PC-9 (cell line): Measurements from ENCODE around the gene CPPED1.

Experiments
- EZH2 ChIP-seq: fragments of 200-600 bp; sonication (generic); IDR thresholded peaks from 2 replicates; pipeline ENCODE4 v1.8.0; 2017; ENCODE audit warnings: antibody characterized with exemption, low read depth
- TF ChIP-seq, protein P1 (sequence below): fragments of 200-600 bp; sonication (generic); conservative IDR thresholded peaks from 2 replicates; pipeline ENCODE4 v1.6.1; 2017; ENCODE audit warnings: mixed run types, antibody characterized with exemption, mild to moderate bottlenecking, moderate library complexity

DNA sequence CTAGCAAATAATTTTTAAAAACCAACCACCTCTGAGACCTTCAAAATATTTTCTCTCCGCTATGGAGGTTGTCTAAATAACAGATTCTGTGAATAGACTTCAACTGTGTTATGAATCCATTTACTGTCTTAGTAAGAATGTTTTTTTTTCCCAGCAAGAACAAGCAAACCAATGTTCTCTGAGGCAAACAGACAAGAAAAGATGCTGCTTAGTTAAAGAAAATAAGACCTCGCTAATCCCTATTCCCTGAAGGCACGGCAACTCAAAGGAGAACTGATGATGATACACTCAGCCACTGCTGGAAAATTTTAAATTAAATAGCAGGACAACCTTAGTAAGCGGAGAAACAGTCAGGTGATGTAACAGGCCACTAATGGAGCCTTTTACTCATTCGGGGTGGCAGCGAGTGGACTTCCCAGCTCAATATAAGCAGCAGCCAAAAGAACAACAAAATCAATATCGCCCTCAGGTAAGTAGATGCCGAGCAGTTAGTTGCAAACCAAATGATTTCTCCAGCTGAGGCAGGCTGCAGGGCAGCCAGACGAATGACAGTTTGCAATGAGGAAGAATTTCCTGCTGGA is 81.8 kb downstream of the CPPED1 start:
- TF ChIP-seq, protein P1, sequence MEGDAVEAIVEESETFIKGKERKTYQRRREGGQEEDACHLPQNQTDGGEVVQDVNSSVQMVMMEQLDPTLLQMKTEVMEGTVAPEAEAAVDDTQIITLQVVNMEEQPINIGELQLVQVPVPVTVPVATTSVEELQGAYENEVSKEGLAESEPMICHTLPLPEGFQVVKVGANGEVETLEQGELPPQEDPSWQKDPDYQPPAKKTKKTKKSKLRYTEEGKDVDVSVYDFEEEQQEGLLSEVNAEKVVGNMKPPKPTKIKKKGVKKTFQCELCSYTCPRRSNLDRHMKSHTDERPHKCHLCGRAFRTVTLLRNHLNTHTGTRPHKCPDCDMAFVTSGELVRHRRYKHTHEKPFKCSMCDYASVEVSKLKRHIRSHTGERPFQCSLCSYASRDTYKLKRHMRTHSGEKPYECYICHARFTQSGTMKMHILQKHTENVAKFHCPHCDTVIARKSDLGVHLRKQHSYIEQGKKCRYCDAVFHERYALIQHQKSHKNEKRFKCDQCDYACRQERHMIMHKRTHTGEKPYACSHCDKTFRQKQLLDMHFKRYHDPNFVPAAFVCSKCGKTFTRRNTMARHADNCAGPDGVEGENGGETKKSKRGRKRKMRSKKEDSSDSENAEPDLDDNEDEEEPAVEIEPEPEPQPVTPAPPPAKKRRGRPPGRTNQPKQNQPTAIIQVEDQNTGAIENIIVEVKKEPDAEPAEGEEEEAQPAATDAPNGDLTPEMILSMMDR = no peak
- TF ChIP-seq EZH2 = no peak
